GM21381 (cell line): ENCODE measurements around the gene CCNT2.
"Not testable (repeated sequence)": the region's sequence is repeated elsewhere in the genome, so short reads cannot be mapped to it uniquely, and the experiment has no call there.

Experiments
- ATAC-seq: cut with Tn5 transposase; IDR thresholded peaks from one replicate; pipeline ENCODE4 v1.9.1; 2021; ENCODE audit warnings: mild to moderate bottlenecking, moderate library complexity; ENCODE audit not compliant: unreplicated experiment

CCNT2 gene

GRCh38 chr2:134918526-134919340 is at the start of gene CCNT2:
Gene CCNT2 (plus strand): TSS chr2:134918822. CDS start chr2:134918855, 33 bp downstream.
- peak; percentile 75 for ATAC-seq

DNA sequence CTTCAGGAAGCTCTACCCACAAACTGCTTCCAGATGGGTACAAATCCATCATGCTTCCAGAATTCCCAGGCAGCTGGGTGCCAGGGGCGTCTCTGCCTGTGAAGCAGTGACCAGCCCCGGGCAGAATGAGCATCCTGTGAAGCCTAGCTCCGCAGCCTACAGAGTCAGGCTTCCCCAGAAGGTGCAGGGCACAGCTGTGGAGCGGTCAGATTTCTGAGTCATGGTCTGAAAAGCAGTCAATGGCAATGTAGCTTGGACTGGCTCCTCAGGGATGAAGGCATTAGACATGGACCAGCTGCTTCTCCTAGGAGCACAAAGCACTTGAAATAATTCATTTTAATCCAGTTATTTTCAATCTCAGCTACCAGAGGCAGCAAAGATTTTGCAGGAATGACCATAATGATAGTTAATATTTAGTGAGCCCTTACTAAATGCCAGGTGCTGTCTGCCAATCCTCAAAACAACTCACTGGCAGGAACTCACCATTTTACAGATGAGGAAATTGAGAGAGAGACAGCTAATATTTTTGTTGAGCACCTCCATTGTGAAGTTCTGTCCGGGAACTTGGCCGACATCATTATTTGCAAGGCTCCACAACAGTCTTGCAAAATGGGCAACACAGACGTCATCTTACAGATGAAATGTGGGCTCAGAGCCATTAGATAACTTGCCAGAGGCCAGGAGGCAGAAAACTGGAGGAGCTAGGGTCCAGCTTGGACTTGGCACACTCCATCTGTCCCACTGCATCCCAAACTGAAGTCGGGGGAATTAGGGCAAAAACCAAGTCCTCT is 48.5 kb upstream of the CCNT2 start:
- ATAC-seq: no peak

- ATAC-seq: no peak
Observed at GRCh38 chr2:134873152-134873551, 45.5 kb upstream of the CCNT2 start.

DNA sequence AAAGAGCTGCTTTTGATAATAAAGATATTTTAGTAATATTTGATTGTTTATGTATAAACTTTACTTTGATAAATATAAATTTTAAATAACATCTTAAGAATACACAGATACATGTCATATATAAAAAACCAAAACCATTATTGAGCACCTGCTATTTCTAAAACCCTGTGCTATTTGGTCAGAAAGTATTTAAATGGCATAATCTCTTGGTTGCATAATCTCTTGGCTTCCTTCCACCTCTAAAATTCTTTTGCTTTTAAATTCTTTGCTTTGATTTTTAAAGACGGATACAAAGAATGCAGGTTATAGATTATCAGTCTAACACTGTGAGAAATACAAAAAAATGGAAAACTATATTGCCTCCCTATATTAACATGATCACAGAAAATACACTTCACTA is 43.3 kb upstream of the CCNT2 start:
- no peak for ATAC-seq

DNA sequence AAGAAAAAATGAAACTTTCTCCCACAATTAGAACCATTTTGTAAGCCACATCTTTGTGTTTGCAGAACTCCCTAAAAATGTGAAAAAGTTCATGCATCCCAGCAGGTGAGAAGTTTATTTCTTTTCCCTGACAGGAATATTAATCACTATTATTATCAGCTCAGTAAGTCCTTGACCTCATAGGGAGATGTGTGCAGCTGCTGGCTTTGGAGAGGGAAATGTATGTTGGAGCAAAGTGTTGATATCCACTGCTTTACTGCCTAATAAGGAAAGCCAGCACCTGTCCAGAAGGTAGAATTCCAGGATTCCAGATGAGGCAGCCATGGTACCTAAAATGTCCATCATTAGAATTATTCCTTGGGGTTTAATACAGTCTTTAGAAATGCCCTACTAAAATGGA is 35.8 kb upstream of the CCNT2 start:
- ATAC-seq: no peak

GRCh38 chr2:134883552-134884293 is 34.9 kb upstream of the CCNT2 start:
- ATAC-seq: no peak

DNA sequence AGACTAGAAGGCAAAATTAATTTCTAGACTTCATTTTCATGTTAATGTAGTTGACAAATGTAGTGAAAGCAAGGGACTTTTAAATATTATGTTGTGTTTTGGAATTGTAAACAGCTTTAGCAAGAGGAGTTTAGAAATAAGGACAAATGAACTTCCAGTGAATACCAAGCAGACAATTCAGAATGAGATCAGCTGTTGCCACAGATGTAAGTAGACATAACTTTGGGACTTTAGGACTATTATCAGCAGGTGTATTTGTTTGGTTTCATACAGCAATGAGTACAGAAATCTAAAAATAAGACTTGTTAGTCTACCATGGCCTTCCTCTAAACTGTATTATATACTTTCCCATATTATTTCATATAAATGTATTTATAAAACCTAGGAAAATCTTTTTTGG is 34.2 kb upstream of the CCNT2 start:
- no peak for ATAC-seq

DNA sequence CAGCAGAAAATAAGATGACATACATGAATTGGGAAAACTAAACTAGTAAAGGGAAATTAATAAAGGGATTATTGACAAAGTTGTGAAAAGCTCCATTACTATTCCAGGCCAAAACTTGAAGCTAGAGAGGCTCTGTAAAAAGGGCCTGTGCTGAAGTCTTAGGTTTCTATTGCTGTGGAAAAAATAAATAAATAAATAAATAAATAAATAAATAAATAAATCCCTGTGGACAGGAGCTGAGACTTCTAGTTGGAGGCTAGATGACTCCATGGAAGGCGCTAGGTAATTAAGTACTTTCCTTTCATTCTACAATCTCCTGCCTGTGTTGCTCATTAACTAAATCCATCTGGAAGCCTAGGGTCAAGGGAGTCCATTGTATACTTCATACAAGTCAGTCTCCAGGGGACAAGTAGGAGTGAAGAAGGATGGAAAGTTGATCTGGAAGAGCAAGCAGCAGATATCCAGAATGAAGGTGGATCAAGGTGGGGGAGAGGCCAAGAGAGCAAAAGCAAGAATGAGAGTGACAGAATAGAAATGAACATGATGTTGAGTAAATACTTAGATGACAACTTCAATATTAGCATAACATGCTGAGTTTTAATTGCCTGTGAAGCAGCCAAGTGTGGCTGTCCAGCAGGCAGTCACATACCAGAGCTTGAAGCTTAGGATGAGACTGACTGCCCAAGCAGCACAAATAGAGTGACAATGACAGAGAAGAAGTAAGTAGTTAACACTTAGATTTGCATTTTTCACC is 26.2 kb upstream of the CCNT2 start:
- ATAC-seq: no peak

DNA sequence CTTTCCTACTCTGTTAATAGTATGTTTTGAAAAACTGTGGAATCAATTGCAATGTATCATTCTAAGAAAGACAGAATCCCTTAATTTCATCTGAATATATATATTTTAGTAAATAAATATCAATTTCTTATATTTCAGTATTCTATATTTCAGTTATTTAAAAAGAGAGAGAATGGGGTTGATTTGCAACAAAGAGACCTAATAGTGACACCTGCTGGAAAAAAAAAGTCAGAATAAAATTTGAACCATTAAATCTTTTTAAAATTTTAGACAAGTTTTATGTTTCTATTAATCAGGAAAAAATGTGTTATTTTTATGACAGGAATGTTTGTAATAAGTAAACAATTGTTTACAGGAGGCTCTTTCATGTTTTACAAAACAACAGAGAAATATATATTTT is 20.7 kb upstream of the CCNT2 start:
- ATAC-seq: no peak

GRCh38 chr2:134899204-134899603 is 19.4 kb upstream of the CCNT2 start:
- no peak for ATAC-seq

DNA sequence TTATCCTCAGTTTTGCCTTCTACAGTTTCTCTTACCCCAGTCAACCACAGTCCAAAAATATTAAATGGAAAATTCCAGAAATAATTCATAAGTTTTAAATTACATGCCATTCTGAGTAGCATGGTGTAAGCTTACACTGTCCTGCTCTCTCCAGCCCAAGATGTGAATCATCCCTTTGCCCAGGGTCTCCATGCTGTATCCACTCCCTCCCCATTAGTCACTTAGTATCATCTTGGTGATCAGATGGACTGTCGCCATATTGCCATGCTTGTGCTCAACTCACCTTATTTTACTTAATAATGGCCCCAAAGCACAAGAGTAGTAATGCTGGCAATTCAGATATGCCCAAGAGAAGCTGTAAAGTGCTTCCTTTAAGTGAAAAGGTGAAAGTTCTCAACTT is 18.5 kb upstream of the CCNT2 start:
- ATAC-seq: no peak

GRCh38 chr2:134903701-134904100 is 14.9 kb upstream of the CCNT2 start:
- ATAC-seq: not testable (repeated sequence)

GRCh38 chr2:134905168-134905567 is 13.5 kb upstream of the CCNT2 start:
- no peak for ATAC-seq

DNA sequence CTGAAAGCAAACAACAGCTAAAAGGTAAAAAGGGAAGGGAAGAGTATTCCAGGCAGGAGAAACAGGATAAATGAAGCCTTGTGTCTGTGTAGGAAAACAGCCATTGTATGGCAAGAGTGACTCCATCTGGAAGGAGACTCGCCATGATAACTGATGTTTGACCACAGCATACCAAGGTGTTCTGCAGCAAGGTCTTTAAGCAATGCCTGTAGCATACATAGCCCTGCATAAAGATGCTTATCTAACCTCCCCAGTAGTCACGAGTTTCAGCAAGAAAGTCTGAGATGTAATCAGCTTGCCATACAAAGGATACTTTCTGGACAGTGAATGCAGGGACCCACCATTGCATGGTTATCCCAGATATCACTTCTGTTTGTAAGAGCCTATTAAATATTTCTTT is 11.9 kb upstream of the CCNT2 start:
- no peak for ATAC-seq

- not testable (repeated sequence) for ATAC-seq
Observed at GRCh38 chr2:134907441-134908116, 11.0 kb upstream of the CCNT2 start.

DNA sequence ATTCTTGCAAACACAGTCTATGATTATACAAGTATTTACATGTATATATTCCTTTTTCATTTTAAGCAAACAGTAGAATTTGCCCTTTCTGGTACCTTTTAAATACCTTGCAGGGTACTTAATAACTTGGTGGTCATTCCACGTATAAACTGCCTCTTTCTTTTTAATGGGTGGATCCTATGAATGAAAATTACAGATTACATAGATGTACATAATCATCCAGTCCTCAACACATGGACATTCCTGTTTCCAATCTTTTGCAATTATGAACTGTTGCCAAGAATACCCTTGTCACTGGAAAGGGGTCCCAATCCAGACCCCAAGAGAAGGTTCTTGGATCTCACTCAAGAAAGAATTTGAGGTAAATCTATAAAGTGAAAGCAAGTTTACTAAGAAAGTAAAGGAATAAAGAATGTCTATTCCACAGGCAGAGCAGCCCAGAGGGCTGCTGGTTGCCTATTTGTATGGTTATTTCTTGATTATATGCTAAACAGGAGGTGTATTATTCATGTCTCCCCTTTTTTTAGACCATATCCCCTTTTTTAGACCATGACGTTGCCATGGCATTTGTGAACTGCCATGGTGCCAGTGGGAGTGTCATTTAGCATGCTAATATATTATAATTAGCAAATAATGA is 7.7 kb upstream of the CCNT2 start:
- ATAC-seq: no peak

- no peak for ATAC-seq
Observed at GRCh38 chr2:134911400-134911785, 7.2 kb upstream of the CCNT2 start.

DNA sequence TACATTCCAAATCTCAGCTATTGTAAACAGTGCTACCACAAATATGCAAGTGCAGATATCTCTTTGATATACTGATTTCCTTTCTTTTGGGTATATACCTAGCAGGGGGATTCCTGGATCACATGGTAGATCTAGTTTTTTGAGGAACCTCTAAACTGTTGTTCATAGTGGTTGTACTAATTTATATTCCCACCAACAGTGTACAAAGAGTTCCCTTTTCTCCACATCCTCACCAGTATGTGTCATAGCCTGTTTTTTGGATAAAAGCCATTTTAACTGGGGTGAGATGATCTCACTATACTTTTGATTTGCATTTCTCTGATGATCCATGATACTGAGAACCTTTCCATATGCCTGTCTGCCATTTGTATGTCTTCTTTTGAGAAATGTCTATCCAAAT is 6.3 kb upstream of the CCNT2 start:
- no peak for ATAC-seq

GRCh38 chr2:134917360-134917865 is 1.2 kb upstream of the CCNT2 start:
- no peak for ATAC-seq
